HFFc6 (cell line): ENCODE measurements around the gene A2ML1. TPM values are rescaled to one million over a fixed set of nuclear protein-coding genes. Genes with fewer than 3 reads are reported as not detected.

Experiments
- DNase-seq: peaks from one replicate; pipeline ENCODE4 v3.0.0-alpha.2; 2018
- H3K27ac Mint-ChIP-seq: 2 replicates; pipeline ENCODE4 v1.8.0; 2020; ENCODE audit warnings: mild to moderate bottlenecking, mixed read lengths
- H3K27me3 Mint-ChIP-seq: 2 replicates; pipeline ENCODE4 v1.8.0; 2021; ENCODE audit warnings: mild to moderate bottlenecking, moderate library complexity, mixed read lengths; ENCODE audit not compliant: insufficient read depth
- H3K36me3 Mint-ChIP-seq: 2 replicates; pipeline ENCODE4 v1.8.0; 2021; ENCODE audit warnings: low read depth, mixed read lengths
- H3K4me1 Mint-ChIP-seq: 2 replicates; pipeline ENCODE4 v1.8.0; 2020; ENCODE audit warnings: low read depth, mixed read lengths
- H3K4me3 Mint-ChIP-seq: 2 replicates; pipeline ENCODE4 v1.8.0; 2020; ENCODE audit warnings: mild to moderate bottlenecking, moderate library complexity, mixed read lengths
- H3K9me3 Mint-ChIP-seq: 2 replicates; pipeline ENCODE4 v1.8.0; 2020; ENCODE audit warnings: mild to moderate bottlenecking, mixed read lengths
- CTCF ChIP-seq: fragments of 200-600 bp; sonication (generic); IDR thresholded peaks from 2 replicates; pipeline ENCODE4 v1.5.0; 2021; ENCODE audit warnings: antibody characterized with exemption, mild to moderate bottlenecking
- total RNA-seq, 6 experiments: library from RNA; stranded (reverse); fragmentation: NEBNext Ultra II Directional; extraction: Animal tissue kit (Norgen Biotek cat#: 25700); gene quantifications; 2 replicates in 1 of 6; 3 replicates in 5 of 6; pipeline ENCODE4 v1.2.3, GENCODE V29; 2021

The A2ML1 gene
- total RNA-seq, 6 experiments from 2014 or later = not detected

GRCh38 chr12:8841778-8842177, 19.4 kb downstream of the A2ML1 start:
- no peak for TF ChIP-seq CTCF
- H3K27ac Mint-ChIP-seq = no peak overlapping the region

GRCh38 chr12:8844665-8845064, 22.2 kb downstream of the A2ML1 start:
- Mint-ChIP-seq H3K4me3 (no peak overlapping the region), H3K36me3 (no peaks in the 10 kb centered on the region), H3K4me1 (peaks cover 6% of the 10 kb centered on the region), H3K27me3 (peaks cover 7% of the 10 kb centered on the region), H3K9me3 (peaks cover 5% of the 10 kb centered on the region; the same call in 1 of the 2 replicates), H3K27ac (no peak overlapping the region)
- TF ChIP-seq CTCF = no peak
- DNase-seq = no peak

More at GRCh38 chr12:8841778-8842177, 19.4 kb downstream of the A2ML1 start:
- no peak overlapping the region; the same call in 1 of the 2 replicates for H3K4me3 Mint-ChIP-seq
- H3K4me1 Mint-ChIP-seq = peaks cover 6% of the 10 kb centered on the region
- DNase-seq = no peak
- no peaks in the 10 kb centered on the region for H3K36me3 Mint-ChIP-seq
- H3K9me3 Mint-ChIP-seq = no peaks in the 10 kb centered on the region; the same call in 1 of the 2 replicates
- H3K27me3 Mint-ChIP-seq = peaks cover 14% of the 10 kb centered on the region

GRCh38 chr12:8846305-8846704, 23.9 kb downstream of the A2ML1 start:
- Mint-ChIP-seq H3K4me1 (peaks cover 6% of the 10 kb centered on the region), H3K4me3 (no peak overlapping the region), H3K27ac (no peak overlapping the region), H3K9me3 (peaks cover 5% of the 10 kb centered on the region; the same call in 1 of the 2 replicates), H3K36me3 (no peaks in the 10 kb centered on the region), H3K27me3 (peaks cover 11% of the 10 kb centered on the region)
- no peak for DNase-seq
- TF ChIP-seq CTCF = no peak

- peaks cover 5% of the 10 kb centered on the region; the same call in 1 of the 2 replicates for H3K9me3 Mint-ChIP-seq
- no peak overlapping the region for H3K4me3 Mint-ChIP-seq
- peaks cover 10% of the 10 kb centered on the region for H3K27me3 Mint-ChIP-seq
- H3K4me1 Mint-ChIP-seq = peaks cover 6% of the 10 kb centered on the region
- DNase-seq = no peak
- no peak for TF ChIP-seq CTCF
- H3K27ac Mint-ChIP-seq = no peak overlapping the region
- H3K36me3 Mint-ChIP-seq = no peaks in the 10 kb centered on the region
Observed at GRCh38 chr12:8847435-8847834, 25.0 kb downstream of the A2ML1 start.

- H3K4me3 Mint-ChIP-seq = no peak overlapping the region
- H3K4me1 Mint-ChIP-seq = peaks cover under 1% of the 10 kb centered on the region; the same call in 1 of the 2 replicates
- H3K27ac Mint-ChIP-seq = no peak overlapping the region
- no peaks in the 10 kb centered on the region for H3K36me3 Mint-ChIP-seq
- no peak for DNase-seq
- H3K9me3 Mint-ChIP-seq = peaks cover 5% of the 10 kb centered on the region; the same call in 1 of the 2 replicates
- peaks cover 18% of the 10 kb centered on the region for H3K27me3 Mint-ChIP-seq
- TF ChIP-seq CTCF = no peak
Observed at GRCh38 chr12:8849876-8850275, 27.5 kb downstream of the A2ML1 start.

- H3K36me3 Mint-ChIP-seq = no peaks in the 10 kb centered on the region
- peaks cover 18% of the 10 kb centered on the region for H3K27me3 Mint-ChIP-seq
- H3K27ac Mint-ChIP-seq = no peak overlapping the region
- DNase-seq = no peak
- no peak for TF ChIP-seq CTCF
- no peaks in the 10 kb centered on the region for H3K4me1 Mint-ChIP-seq
- H3K9me3 Mint-ChIP-seq = peaks cover 5% of the 10 kb centered on the region; the same call in 1 of the 2 replicates
- no peak overlapping the region for H3K4me3 Mint-ChIP-seq
Observed at GRCh38 chr12:8852119-8852518, 29.7 kb downstream of the A2ML1 start.
